Renal cortex interstitium (tissue), 11 donors: Measurements from ENCODE around the gene RNF145. TPM values are rescaled to one million over a fixed set of nuclear protein-coding genes. Genes with fewer than 3 reads are reported as not detected.
"Not testable (repeated sequence)": the region's sequence is repeated elsewhere in the genome, so short reads cannot be mapped to it uniquely, and the experiment has no call there.

ENCODE experiments used
- DNase-seq, 11 donors: peaks; one replicate each; pipeline ENCODE4 v3.0.0-alpha.2; 2013; ENCODE audit warnings: low read depth in 9 of 11, low spot score in 4 of 11; ENCODE audit errors: extremely low read depth in 1 of 11
- polyA plus RNA-seq, 3 donors: library from polyadenylated mRNA; unstranded; fragments of 120-200 nt; gene quantifications; one replicate each; pipeline ENCODE4 v1.2.1, GENCODE V29; 2013; ENCODE audit not compliant: insufficient read length in 3 of 3

Gene RNF145
- polyA plus RNA-seq, 3 donors = 93.5 to 106 (median 105) TPM

DNA sequence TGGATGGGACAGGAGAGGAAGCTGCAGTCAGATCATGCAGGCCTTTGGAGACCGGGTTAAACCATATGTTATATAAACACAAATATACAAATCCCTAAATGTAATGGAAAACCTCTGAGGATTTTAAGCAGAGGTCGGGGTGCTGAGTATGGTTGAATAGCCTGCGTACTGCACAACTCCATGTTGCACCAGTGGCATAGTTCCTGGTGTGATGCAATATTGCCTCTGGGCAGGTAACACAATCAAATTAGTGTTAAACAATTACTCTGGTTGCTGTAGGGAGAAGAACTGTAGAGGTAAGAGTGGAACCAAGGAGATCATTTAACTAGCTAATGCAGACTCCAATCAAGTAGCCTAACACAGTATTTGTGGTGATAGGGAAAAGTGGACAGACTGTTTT is 21.3 kb upstream of the RNF145 start:
- DNase-seq = no peak

DNA sequence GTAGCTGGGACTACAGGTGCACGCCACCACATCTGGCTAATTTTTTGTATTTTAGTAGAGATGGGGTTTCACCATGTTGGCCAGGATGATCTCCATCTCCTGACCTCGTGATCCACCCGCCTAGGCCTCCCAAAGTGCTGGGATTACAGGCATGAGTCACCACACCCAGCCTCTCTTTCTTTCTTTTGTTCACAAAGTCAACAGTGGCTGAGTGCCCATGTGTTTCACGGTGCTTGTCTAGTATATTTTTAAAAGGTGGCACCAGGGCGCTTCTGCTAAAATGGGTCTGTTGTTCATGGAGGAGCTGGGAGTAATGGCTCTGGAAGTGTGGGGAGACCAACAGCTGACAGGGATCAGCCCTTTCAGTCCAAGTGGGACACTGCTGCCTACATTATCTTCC is 18.7 kb upstream of the RNF145 start:
- not testable (repeated sequence) for DNase-seq

DNA sequence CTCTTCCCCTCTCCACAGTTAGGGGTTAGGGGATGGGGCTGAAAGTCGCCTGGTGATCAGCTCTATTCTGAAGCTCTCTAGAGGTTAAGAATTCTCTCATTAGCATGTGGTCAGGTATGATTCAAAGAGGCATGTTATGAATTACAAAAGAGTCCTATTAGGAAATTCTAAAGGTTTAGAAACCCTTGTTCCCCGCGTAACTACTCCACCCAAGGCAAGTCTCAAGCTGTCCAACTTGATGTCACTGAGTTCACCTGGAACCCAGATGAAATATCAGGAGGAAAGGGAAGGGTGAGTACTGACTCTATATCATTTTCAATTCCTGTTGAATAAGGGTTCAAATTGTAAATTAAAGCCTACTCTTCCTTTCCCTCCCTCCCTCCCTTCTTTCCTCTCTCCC is 18.1 kb upstream of the RNF145 start:
- no peak for DNase-seq

DNA sequence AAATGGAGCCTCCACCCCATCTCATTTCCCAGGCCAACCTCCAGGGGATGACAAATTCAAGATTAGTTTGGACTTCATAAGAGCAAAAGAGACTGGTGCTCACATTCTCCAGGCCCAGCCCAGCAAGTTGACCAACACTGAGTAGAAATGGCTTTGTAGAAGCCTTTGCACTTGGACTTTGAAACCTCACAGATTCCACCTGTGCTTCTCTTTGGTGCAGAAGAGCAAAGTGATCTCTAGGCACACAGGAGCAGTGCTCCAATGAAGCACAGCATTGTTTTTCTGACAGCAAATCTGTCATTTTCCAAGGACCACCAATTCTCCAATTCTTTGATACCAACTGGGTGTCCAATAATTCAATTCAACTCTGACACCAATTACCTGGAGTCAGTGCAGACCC is 17.1 kb upstream of the RNF145 start:
- no peak for DNase-seq

DNA sequence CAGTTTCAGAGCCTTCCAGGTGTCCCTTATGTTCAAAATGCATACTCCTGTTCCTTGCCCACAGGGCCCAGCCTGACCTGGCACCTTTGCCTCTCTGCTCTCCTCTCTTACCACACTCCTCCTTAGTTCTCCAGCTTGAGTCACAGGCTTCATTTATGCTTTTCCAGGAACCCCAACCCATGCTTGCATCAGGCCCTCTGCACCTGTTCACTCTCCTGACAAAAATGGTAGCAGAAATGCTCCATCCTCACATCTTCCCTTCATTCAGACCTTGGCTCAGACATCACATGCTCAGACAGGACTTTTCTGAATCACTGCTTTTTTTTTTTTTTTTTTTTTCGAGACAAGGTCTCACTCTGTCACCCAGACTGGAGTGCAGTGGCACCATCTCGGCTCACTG is 15.1 kb upstream of the RNF145 start:
- no peak for DNase-seq

DNA sequence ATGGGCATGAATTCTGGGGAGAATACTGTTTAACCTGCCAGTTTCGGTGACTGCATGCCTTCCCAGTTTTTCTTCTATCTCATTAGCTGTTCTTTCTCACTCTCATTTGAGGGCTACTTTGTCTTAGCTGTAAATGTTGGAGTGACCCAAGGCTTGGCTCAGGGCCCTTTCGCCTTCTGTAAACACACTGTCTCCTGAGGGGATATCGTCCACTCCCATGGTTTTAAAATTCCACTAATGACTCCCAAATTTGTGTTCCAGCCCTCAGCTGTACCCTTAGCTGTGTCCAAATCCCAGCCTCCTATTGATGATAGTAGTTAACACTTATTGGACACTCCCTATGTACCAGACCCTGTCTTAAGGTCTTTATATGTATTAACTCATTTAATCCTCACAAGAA is 14.1 kb upstream of the RNF145 start:
- DNase-seq = no peak

DNA sequence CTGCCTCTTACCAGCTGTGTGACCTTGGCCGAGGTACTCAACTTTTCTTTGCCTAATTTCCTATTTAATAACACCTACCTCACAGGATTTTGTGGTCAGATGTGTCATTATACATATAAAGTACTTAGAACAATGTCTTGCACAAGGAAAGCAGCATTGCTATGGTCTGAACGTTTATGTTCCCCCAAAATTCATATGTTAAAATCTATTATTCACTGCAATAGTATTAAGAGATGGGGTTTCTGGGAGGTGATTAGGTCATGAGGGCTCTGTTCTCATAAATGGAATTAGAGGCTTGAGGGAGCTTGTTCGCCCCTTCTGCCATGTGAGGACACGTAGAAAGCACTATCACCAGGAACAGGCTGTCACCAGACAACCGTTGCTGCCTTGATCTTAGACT is 10.9 kb upstream of the RNF145 start:
- DNase-seq = no peak

- DNase-seq = no peak
Observed at GRCh38 chr5:159218595-159219023, 9.3 kb upstream of the RNF145 start.

- no peak for DNase-seq
Observed at GRCh38 chr5:159217236-159217635, 7.9 kb upstream of the RNF145 start.

DNA sequence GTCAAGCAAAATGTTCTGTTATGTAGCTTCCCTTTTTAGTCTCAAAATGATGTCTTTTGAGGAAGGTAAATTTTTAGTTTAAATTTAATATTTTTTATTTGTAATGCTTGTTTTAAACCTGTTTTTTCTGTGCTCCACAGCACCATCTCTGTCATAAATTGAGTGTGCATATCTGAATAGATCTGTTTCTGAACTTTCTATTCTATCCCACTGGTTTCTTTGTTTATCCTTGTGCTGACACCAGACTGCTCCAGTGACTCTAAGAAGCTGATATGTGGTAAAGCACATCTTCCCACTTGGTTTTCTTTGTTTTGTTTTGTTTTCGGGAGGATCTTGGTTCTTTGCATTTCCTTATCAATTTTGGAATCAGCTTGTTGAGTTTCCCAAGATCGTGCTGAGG is 7.1 kb upstream of the RNF145 start:
- no peak for DNase-seq

DNA sequence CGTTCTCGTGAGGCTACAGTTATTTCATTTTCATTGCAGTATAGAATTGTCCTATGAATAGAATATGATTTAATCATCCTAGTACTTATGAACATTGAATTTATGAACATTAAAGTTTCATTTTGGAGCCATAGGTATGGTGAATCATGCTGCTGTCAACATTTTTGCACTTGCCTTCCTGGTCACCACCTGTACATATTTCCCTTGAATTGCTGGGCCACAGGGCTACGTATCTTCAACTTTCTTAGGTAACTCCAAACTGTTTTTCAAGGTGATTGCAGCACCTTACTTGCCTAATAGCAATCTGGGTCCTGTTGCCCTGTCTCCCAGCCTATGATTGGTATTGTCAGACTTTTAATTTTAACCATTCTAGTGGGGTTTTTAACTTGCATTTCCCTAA is 6.5 kb upstream of the RNF145 start:
- no peak for DNase-seq

GRCh38 chr5:159214486-159215271 is 5.3 kb upstream of the RNF145 start:
- DNase-seq = no peak

DNA sequence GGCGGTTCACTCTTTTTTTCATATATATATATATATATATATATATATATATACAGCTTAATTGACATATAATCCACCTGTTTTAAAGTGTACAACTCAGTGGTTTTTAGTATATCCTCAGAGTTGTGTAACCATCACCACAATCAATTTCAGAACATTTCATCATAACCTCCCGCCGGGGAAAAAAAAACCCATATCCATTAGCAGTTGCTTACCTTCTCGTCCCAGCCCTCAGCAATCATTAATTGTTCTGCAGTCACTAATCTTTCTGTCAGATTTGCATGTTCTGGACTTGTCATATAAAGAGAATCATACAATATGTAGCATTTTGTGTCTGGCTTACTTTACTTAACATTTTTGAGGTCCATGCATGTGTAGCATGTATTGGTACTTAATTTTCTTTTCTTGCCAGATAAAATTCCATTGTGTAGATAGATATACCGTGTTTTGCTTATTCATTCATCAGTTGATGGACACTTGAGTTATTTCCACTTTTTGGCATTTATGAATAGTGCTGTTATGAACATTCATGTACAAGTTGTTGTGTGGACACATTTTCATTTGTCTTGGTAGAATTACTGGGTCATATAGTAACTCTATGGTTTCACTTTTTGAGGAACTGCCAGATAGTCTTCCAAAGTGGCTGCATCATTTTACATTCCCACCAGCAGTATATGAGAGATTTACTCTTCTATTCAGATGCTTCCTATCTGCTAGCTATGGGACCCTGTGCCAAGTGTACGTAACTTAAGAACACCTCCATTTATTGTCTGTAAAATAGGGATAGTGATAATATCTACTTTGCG is 3.5 kb upstream of the RNF145 start:
- DNase-seq = no peak

GRCh38 chr5:159211729-159212174 is 2.4 kb upstream of the RNF145 start:
- peak in 2 of 11 donors; percentile 21 to 38 for DNase-seq

GRCh38 chr5:159210846-159211245 is 1.5 kb upstream of the RNF145 start:
- no peak for DNase-seq

DNA sequence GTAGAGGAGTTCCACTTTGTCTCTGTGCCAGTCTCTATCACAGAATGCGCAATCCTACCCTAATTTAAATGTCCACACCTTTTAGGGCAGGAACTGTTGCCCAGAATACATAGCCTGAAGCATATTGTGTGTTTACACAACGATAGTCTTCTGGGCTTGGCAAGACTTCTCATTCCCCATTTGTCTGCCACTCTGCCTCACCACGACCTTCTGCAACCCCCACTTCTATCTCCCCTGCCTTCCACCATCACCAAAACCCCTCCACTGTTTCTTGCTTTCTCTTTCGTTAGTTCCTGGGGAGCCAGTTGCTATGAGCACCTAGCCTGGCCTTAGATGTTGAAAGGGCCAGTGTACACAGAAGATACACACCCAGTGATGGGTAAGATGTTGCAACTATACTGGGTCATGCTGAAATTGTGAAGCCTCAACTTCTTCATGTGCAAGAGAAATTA is 883 bp upstream of the RNF145 start:
- DNase-seq = no peak

DNA sequence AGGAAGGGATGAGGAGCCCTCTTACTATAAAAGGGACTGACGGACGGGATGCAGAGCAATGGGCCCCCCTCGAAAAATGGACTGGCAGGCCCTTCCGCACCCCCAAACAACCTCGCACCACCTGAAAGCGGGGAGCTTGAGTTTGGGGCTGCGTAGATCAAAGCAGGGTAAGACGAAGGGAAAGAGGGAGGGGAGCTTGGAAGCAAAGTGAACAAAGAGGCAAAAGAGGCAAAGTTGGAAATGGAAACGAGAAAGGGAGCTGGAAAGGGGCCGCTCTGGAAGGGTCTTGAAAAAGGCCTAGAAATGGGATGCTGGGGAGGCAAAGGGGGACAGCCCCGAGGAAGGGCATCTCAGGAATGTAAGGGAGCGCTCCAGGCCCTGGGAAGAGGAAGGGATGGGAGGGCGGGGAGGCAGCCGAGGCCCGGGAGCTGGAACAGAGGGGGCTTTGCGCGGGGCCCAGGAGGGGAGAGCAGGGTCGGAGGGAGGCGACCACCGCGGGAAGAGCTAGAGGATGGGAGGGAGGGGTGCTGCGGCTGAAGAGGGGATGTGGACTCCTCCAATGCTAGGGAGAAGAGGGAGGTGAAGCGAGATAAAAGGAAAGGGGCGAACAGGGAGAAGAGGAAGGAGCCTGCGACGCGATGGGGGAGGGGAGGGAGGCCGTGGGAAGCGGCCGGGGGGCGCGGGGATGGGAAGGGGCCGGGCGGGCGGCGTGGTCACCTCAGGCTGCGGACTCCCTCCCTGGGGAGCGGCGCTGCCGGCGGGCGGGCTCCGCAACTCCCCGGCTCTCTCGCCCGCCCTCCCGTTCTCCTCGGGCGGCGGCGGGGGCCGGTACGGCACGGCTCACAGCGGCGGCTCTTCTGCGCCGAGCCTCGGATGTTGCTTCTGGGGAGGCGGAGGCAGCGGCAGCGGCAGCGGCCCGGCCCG is 577 bp downstream of the RNF145 start:
- peak in 6 of 11 donors; percentile 31 to 53 (median 36) for DNase-seq

- peak in 8 of 11 donors; percentile 53 to 79 (median 62) for DNase-seq
Observed at GRCh38 chr5:159207686-159208513, 1.5 kb downstream of the RNF145 start.
